Measurements from ENCODE around the gene SIRT3.

SIRT3 gene

GRCh38 chr11:213111-213510, 23.0 kb downstream of the SIRT3 start:
- no peak for DNase-seq

GRCh38 chr11:212150-213100, 23.7 kb downstream of the SIRT3 start:
- no peak for DNase-seq

- no peak for DNase-seq
Measured at GRCh38 chr11:211741-212140, 24.4 kb downstream of the SIRT3 start.

- DNase-seq = no peak
Measured at GRCh38 chr11:211295-211694, 24.8 kb downstream of the SIRT3 start.

GRCh38 chr11:210803-211180, 25.4 kb downstream of the SIRT3 start:
- no peak for DNase-seq

- DNase-seq = no peak
Measured at GRCh38 chr11:210122-210802, 25.9 kb downstream of the SIRT3 start.

GRCh38 chr11:209275-210121, 26.6 kb downstream of the SIRT3 start:
- DNase-seq = no peak

GRCh38 chr11:208917-209260, 27.3 kb downstream of the SIRT3 start:
- DNase-seq = peak; percentile 23

GRCh38 chr11:208181-208916, 27.8 kb downstream of the SIRT3 start:
- peak; percentile 88 for DNase-seq

GRCh38 chr11:207863-208180, 28.3 kb downstream of the SIRT3 start:
- no peak for DNase-seq

- peak; percentile 98 for DNase-seq
Measured at GRCh38 chr11:207208-207862, 28.8 kb downstream of the SIRT3 start, which contains the start of the genes BET1L and RIC8A. Gene BET1L (minus strand): TSS chr11:207399. CDS start chr11:207321, 78 bp downstream. Gene RIC8A (plus strand): TSS chr11:207708. CDS start chr11:208855, 1,147 bp downstream.

- DNase-seq = peak; percentile 47
Measured at GRCh38 chr11:206526-207207, 29.5 kb downstream of the SIRT3 start.

- DNase-seq = no peak
Measured at GRCh38 chr11:206002-206384, 30.1 kb downstream of the SIRT3 start.

GRCh38 chr11:205221-206001, 30.7 kb downstream of the SIRT3 start:
- DNase-seq = no peak

GRCh38 chr11:204587-205109, 31.5 kb downstream of the SIRT3 start:
- no peak for DNase-seq

GRCh38 chr11:203945-204586, 32.1 kb downstream of the SIRT3 start:
- DNase-seq = no peak

GRCh38 chr11:203056-203944, 32.8 kb downstream of the SIRT3 start:
- no peak for DNase-seq

- no peak for DNase-seq
Measured at GRCh38 chr11:202490-202889, 33.7 kb downstream of the SIRT3 start.

GRCh38 chr11:201966-202365, 34.2 kb downstream of the SIRT3 start:
- DNase-seq = peak; percentile 90
